Colonic mucosa (tissue), 4 donors: ENCODE data around the gene SUCLG1. TPM values are rescaled to one million over a fixed set of nuclear protein-coding genes. Genes with fewer than 3 reads are reported as not detected.

Experiments
- DNase-seq: peaks from one replicate; pipeline ENCODE4 v3.0.0-alpha.2; 2020
- H3K27ac ChIP-seq: fragments of 200-600 bp; one replicate; pipeline ENCODE4 v1.8.0; 2021
- H3K27me3 ChIP-seq: fragments of 200-600 bp; one replicate; pipeline ENCODE4 v1.8.0; 2021
- H3K36me3 ChIP-seq: fragments of 200-600 bp; one replicate; pipeline ENCODE4 v1.8.0; 2021
- H3K4me1 ChIP-seq: fragments of 200-600 bp; one replicate; pipeline ENCODE4 v1.8.0; 2021; ENCODE audit warnings: mild to moderate bottlenecking
- H3K4me3 ChIP-seq: fragments of 200-600 bp; one replicate; pipeline ENCODE4 v1.8.0; 2021
- H3K9ac ChIP-seq, 2 donors: one replicate each; pipeline ENCODE4 v1.7.0; 2013; ENCODE audit warnings: control low read depth in 2 of 2, low read depth in 2 of 2, low read length in 2 of 2
- H3K9me3 ChIP-seq: fragments of 200-600 bp; one replicate; pipeline ENCODE4 v1.8.0; 2021
- intact Hi-C: fragments of 100-400 bp; cut with DNase I; formaldehyde crosslinking; loops from one replicate; pipeline ENCODE4 v1.14.1; 2022
- total RNA-seq, 2 donors: library from RNA; stranded (reverse); fragmentation: NEBNext Ultra II Directional in 1 of 2; extraction: Animal tissue kit (Norgen Biotek cat#: 25700) in 1 of 2; gene quantifications; one replicate each; pipeline ENCODE4 v1.2.1, GENCODE V29; 2021
- TF ChIP-seq, protein P1 (sequence below): fragments of 200-600 bp; IDR thresholded peaks from one replicate; pipeline ENCODE4 v1.8.0; 2022; ENCODE audit warnings: antibody characterized with exemption, mild to moderate bottlenecking
- donor health status: healthy.
- donor health status: DM: no; HTN: no; CAD: no.
- donor health status: DM: no; HTN: no; CAD: no.

SUCLG1 gene
- total RNA-seq, 2 donors from 2014 or later, result 249 to 253 TPM

DNA sequence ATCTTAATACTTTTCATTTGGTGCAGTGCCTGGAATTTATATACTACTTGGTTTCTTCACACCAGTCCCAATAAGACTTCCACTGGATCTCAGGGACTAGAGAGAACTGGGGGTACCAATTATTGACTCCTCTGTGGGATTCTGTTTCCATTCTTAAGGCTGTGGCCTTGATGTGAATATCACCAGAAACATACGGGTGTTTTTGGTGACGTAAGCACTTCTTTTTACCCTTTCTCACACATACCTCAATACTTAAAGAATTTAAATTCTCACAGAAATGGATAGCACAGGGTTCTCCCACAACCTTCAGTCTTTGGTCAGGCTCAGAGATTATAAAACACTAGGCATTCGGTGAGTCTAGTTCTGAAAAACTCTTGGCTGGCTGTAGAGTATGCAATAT is 84.1 kb downstream of the SUCLG1 start:
- intact Hi-C loops, result no loop called here
- Histone ChIP-seq H3K4me3 (no peak overlapping the region), H3K4me1 (no peaks in the 10 kb centered on the region), H3K9ac (no peak overlapping the region), H3K36me3 (no peaks in the 10 kb centered on the region), H3K27me3 (no peaks in the 10 kb centered on the region), H3K9me3 (no peaks in the 10 kb centered on the region), H3K27ac (no peak overlapping the region)
- no peak for DNase-seq
- TF ChIP-seq, protein P1, sequence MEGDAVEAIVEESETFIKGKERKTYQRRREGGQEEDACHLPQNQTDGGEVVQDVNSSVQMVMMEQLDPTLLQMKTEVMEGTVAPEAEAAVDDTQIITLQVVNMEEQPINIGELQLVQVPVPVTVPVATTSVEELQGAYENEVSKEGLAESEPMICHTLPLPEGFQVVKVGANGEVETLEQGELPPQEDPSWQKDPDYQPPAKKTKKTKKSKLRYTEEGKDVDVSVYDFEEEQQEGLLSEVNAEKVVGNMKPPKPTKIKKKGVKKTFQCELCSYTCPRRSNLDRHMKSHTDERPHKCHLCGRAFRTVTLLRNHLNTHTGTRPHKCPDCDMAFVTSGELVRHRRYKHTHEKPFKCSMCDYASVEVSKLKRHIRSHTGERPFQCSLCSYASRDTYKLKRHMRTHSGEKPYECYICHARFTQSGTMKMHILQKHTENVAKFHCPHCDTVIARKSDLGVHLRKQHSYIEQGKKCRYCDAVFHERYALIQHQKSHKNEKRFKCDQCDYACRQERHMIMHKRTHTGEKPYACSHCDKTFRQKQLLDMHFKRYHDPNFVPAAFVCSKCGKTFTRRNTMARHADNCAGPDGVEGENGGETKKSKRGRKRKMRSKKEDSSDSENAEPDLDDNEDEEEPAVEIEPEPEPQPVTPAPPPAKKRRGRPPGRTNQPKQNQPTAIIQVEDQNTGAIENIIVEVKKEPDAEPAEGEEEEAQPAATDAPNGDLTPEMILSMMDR, result no peak

DNA sequence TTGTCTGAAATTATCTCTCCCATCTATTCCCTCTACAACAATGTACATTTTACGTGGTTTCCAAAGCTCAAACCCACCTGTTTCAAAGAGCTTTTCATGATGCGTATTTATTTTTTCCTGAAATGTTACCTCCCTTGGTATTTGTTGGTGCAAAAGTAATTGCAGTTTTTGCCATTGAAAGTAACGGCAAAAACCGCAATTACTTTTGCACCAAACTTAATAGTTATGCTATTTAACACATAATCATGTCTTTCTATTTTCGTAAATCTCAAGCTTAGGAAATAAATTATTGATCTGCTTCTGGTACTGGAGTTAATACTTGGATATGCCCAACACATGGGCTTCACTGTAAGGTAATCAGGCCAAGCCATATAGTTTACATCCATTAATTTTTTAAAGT is 85.2 kb downstream of the SUCLG1 start:
- DNase-seq, result no peak
- no peaks in the 10 kb centered on the region for H3K36me3 ChIP-seq

More for the DNA sequence above, 85.2 kb downstream of the SUCLG1 start:
- intact Hi-C loops, result no loop called here
- H3K9me3 ChIP-seq, result no peaks in the 10 kb centered on the region
- no peaks in the 10 kb centered on the region for H3K27me3 ChIP-seq
- H3K9ac ChIP-seq, result no peak overlapping the region
- no peak overlapping the region for H3K27ac ChIP-seq
- H3K4me3 ChIP-seq, result no peak overlapping the region
- no peaks in the 10 kb centered on the region for H3K4me1 ChIP-seq
- TF ChIP-seq, protein P1, result no peak

Other genes with a start within 250 kb of the SUCLG1 start
- gene DNAH6, start 57.2 kb upstream of the SUCLG1 start, total RNA-seq, result 1 to 10 TPM; 1.2 to 1.8 TPM